Activated CD4-positive, CD25-positive, alpha-beta regulatory T cell treated with anti-CD3 and anti-CD28 coated beads, Interleukin-2, amount 50 U/mL, for 72 hours (primary cell): Measurements from ENCODE around the gene ATF2.

Source experiments
- DNase-seq: peaks from one replicate; pipeline ENCODE4 v3.0.0; 2021

The ATF2 gene, protein sequence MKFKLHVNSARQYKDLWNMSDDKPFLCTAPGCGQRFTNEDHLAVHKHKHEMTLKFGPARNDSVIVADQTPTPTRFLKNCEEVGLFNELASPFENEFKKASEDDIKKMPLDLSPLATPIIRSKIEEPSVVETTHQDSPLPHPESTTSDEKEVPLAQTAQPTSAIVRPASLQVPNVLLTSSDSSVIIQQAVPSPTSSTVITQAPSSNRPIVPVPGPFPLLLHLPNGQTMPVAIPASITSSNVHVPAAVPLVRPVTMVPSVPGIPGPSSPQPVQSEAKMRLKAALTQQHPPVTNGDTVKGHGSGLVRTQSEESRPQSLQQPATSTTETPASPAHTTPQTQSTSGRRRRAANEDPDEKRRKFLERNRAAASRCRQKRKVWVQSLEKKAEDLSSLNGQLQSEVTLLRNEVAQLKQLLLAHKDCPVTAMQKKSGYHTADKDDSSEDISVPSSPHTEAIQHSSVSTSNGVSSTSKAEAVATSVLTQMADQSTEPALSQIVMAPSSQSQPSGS

DNA sequence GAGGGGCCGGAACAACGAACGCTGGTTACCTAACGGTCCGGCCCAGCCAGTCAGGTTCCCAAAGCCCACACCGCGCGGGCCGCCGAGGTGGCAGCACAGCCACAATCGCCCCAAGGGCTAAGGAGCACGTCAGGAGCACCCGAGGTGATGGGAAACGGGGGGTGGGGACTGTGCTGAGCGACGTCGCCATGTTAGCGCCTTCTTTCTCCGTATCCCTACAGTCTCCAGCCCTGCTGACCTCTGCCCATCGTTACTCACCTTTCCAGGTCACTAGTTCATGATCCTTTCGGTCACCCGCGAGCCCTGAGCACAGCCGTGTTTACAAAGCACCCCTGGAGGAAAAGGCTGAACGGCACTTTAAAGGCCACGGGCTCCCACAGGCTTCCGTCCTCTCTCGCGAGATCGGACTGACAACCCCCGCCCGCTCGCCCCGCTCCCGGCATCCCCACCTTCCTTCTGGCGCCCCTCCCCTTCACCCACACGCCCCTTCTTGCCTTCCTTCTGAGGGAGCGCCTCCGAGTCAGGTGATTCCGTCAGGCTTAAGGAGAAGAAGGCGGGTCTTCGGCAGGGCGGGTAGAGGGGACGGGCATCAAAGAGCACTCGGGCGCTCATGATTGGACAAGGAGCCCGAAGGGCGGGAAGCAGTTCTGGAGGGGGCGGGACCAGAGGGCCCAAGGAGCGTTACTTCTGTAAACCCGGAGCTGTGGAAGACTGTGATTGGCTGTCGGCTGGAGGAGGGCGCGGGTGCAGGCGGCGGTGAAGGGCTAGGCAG is at the start of gene ATF2:
Gene ATF2, minus strand, starts transcription at position 412 of the 772 bp plus-strand sequence. CDS start 31,760 bp downstream, outside the sequence.
- peak; percentile 93 for DNase-seq

DNA sequence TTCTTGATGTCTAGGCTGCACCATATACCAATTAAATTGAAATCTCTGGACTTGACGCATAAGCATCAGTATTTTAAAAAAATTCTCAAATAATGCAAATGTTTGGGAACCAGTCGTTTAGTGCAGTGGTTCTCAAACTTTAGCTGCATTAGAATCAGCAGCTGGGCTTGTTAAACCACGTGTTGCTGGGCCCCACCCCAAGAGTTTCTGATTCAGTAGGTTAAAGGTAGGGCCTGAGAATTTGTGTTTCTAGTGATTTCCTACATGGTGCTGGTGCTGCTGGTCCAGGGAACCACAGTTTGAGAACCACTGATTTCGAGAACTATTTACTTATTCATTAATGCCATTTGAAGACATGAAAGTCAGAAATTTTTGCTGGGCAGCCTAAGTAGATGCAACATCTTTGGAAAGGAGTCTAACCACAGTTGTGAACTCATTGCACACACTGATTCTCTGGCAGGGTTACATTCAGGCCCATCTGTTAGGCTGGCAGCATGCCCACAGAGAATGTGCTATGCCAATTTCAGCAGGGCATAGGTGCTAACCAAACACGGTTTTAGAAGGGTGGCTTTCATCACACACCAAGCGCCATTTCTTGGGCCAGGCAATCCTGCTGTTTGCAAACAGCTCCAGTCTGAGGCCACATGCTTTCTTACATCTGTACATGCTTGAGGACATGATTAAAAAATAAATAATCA is 39.9 kb upstream of the ATF2 start:
- no peak for DNase-seq

DNA sequence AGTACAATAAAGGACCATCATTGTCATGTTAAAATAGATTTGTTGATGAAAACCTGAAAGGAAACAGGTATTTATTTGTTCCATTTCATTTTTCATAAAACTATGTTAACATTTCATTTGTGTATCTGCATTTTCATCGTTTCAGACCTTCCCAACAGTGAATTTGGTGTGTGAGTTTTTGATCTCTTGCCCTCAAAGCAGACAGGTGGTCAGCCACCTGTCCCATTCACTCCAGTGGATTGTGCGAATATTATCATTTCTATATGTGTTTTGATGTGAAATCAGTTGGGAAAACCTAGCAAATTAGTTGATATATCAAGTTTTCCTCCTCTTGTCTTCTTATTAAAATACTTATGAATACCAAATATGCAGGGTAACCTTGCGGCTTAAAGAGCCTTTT is 38.9 kb upstream of the ATF2 start:
- no peak for DNase-seq

DNA sequence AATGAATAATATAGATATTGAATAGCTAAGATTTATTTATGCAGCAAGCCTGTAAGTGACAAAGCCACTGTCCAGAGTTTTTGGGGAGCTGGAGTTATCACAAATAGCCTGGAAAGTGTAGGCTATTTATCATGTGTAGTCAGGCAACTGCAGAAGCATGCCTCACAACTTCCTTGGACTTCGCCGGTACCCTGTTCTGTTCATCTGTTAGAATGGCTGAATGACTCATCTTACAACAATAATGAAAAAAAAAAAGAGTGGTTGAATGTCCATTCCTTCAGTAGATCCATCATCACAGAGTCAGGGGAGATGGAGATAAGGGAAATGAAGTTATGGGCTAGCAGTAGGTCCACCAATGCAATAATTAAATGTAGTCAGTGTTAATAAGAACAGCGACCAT is 37.5 kb upstream of the ATF2 start:
- no peak for DNase-seq

DNA sequence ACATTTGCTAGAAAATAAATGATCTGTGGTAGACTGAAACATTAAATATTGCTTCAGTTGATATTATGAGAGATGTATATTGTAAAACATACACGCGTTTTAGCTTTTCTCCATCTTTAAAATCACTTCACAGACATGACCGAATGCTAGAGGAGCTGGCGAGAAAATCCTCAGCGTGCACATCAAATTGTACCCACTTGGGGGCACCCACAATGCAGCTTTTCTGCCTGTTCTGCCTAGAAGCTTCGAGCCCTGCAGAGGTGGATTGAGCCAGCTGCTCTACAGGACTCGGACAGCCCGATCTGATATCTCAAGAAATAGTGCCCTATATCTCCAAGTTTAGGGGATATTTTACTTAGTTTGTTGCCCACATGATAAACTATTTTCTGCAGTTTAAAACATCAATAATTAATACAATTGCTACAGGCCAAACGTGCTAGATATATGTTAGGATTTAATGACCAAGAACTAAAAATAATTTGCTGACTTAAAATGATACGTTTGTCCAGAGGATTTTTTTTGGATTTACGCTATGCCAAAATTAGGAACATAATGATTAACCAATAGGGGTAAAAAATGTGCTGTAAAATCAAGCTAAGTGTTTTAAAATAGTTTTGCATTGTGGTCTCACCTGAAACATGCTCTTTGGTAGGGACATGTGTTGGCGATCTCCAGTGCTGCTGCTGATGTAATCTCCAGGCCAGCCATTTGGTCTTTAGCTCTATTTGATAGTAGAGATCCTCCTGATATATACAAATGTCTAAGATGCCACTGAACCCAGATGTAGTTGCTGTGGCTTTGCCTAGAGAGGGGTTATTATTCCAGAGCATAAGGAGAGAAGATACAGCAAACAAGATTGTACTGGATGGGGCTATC is 35.9 kb upstream of the ATF2 start:
- DNase-seq = no peak

DNA sequence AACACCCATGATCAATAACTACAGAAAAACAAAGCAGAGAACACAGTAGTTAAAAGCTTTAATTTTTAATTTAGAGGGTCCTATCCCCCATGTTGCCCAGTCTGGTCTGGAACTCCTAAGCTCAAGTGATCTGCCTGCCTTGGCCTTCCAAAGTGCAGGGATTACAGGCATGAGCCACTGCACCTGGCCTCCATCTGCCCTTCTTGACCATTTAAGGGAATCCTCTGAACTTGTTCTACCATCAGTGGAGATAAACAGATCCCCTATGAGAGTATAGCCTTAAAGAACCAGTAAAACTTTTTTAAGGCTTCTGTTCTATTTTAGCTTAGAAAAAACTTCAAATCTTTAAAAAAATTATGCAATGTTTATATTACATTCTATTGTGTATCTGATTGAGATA is 27.0 kb upstream of the ATF2 start:
- no peak for DNase-seq

DNA sequence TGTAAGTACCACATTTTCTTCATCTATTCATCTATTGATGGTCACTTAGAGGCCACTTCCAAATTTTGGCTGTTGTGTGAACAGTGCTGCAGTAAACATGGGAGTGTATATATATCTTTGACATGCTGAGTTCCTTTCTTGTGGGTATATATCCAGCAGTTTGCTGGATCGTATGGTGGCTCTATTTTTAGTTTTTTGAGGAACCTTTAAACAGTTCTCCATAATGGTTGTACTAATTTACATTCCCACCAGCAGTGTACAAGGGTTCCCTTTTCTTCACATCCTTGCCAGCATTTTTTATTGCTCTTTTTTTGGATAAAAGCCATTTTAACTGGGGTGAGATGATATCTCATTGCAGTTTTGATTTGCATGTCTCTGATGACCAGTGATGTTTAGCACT is 20.8 kb upstream of the ATF2 start:
- no peak for DNase-seq

DNA sequence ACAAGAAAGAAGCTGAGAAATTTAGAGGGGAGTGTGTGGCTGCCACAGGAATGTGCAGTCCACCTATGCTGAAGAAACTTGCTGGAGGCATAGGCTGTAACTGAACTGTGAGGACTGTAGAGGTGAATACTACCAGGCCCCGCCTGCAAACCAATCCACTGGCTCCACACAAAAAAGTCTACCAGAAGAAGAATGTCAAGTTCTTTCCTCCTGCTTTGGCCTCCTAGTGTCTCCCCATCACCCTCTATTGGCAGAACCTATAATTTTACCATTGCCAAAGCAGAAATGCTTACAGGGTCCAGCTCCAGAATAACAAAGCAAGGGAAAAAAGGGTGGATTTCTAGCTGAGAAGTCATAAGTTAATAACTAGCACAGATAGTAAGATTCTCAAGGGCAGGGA is 19.4 kb upstream of the ATF2 start:
- DNase-seq = no peak

DNA sequence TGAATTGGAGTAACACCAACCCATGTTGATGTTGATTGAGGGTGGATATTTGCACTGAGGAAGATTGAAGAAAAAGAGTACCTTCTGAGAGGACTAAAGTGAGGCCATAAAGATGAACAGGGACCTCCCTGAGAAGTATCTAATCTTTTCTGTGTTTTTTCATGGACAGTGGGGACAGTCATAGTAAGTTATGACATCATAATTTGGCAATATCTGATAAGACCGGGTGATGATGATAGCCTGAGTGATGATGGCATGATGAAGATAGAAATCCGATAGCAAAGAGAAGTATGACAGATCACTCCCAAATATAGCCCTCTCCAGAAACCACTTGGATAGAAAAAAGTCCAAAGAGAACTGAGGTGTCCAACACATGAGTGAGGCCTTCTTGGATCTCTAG is 15.7 kb upstream of the ATF2 start:
- DNase-seq = no peak

DNA sequence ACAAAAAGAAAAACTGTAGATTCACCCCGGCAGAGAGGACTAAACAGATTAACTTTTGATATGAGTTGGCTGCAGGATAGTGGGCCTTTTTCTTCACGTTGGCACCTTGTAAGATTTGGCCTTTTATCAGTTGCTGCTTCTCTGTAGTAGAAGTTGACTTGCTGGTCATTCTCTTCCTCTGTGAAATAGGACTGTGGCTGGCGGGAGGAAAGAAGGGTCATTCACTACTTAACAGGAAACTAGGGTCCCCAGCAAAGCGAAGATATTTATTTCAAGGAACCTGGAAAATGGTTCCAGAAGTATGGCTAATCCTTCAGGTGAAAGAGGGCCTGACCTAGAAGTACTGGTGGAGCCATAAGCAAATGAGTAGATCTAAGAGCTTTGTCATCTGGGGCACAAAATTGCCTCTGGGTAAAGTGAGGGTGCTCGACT is 13.9 kb upstream of the ATF2 start:
- DNase-seq = no peak

DNA sequence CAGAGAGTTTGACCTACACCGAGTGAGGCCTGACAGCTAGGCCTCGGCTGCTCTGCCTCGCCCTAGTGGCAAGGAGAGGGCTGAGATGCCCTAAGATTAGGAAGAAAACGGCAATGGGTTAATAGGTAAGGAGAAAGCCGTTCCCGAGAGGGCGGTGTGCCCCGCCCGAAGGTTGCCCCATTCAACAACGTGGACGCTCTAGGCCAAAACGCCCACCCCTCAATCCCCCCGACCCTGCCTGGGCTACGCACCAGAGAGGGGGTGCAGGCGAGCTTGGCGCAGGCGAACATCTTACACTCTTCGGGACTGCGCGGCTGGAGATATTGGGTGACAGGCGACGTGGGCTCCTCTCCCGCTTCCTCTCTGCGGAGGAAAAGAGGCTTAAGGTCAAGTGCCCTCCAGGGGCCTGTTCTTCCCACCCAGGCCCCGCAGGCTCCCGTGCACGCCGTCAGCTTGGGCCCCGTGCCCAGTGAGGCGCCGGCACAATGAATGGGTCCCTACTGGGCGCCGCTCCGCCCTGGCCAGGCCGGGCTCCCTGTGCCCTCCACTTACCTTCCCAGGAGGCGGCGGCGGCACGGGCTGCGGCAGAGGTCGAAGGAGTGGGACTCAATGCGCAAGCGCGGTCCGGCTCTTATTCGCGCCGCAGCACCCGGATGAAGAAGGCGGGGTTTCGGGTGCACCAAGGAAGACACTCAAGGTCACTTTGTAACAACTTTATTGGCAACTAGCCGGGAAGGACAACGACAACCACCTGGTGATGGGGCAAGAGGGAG is 13.3 kb upstream of the ATF2 start, which contains the start of gene ATP5MC3:
Gene ATP5MC3, minus strand, starts transcription at position 607 of the 773 bp plus-strand sequence. Its CDS starts 317 bp downstream, at position 290.
- DNase-seq = peak; percentile 89

DNA sequence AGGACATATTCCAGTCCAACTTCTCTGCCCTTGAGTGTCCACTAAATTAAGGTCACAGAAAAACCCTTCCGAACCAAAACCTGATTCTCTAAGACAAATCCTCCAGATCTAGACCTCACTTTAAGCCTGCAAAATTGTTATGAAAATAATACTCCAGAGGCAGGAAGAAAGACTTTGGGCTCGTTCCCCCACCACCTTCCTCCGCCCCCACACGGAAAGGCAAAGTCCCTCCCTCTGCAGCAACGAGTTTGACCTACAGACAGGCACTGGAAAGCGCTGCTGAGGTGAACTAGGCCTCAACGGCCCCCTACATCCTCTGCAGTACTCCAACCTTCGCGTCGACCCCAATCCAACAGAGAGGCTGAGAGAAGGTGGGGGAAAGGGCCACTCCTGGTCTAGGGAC is 12.7 kb upstream of the ATF2 start:
- no peak for DNase-seq

DNA sequence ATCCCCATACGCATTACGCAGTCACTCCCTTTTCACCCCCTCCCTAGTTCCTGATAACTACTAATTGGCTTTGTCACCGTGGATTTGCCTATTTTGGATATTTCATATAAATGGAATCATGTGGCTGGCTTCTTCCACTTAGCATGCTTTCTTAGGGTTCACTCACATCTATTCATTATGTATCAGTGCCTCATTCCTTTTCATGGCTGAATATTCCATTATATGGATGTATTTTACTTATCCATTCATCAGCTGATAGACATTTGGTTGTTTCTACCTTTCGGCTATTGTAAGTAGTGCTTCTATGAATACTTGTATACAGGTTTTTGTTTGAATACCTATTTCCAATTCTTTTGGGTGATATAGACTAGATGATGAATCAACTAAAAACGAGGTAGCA is 8.6 kb upstream of the ATF2 start:
- DNase-seq = no peak

DNA sequence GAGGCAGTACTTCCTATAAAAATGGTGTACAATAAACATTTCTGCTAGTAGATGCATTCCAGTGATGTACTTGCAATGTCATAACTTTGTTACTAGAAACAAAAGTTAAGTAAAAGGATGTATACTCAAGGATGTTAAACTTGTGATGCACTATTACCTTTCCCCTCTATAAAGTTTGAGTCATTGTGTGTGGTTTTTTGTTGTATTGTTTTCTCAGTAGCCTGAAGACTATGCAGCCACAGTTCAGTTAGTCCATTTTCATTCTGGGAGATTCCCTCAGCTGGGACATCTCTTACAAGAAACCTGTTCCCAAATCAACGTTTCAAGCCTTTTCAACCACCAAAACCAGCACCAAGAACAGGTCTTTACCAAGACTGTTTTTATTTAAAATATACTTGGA is 7.9 kb upstream of the ATF2 start:
- DNase-seq = no peak

DNA sequence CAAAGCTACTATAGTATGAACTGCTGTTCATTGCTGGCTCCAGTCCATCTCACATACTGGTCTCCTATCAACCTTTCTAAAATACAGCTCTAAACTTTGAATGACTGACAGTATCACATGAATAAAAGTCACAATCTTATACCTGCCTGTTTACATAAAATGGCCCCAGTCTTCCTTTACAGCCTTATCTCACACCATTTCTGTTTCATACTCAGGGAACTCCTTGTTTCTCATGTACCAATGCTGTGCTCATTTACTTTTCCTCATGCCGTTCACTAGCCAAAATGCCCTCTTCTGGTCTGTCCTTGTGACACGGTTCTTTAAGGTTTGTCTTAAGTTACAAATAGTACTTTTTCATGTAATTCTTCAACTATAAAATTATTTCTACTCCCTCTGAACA is 7.3 kb upstream of the ATF2 start:
- no peak for DNase-seq

DNA sequence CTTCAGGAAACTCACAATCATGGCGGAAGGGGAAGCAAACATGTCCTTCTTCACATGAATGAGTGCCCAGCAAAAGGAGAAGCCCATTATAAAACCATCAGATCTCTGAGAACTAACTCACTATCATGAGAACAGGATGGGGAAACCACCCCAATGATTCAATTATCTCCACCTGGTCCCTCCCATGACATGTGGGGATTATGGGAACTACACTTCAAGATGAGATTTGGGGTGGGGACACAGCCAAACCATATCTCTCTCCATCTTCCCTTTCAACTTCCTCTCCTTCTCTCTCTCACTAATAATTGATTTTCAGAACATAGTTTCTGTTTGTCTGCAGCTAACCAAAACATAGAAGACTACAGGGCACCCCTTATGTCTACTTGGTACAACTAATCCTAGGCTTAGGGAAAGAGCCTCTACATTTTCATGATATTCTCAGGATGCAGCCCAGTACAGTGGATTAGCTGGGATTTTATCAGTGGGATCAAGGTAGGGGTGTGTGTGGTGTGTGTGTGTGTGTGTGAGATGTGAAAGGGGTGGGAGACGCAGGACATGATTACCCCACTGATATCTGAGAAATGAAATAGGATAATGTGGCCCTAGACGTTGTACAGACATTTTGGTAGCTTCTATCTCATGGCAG is 2.8 kb upstream of the ATF2 start:
- DNase-seq = no peak

DNA sequence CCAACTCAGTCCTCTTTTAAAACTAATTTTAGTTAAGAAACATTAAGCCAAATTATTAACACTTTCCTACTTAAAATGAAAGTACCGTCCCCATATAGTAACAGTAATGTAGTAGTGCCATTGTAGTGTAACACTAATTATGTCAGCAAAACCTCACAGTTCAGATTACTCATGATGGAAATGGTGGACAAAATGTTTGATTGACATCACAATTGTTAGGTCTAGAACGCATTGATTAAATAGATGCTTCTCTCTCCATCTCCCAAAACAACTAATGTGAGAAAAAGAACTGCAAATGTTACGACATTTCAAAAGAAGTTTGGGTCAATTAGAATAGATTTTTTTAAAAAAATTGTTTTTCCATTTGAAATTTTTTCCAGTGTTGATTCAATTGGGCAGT is 1.2 kb upstream of the ATF2 start:
- no peak for DNase-seq

DNA sequence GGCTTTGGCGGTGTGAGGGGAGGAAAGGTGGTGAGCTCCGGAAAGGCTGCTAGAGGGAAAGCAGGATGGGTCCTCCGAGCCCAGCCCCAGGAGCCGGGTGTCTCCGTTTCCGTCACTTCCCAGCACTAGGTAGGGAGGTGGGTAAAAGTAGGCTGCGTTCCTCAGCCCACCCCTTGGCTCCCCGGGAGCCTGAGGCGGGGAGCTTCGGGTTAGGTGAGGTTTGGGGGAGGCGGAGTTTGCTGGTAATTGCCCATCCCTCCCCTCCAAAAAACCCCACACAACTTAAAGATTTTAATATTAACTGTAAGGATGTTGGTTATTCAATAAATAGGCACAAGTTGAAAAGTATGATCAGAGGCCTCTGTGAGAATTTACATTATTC is 552 bp upstream of the ATF2 start:
- no peak for DNase-seq

DNA sequence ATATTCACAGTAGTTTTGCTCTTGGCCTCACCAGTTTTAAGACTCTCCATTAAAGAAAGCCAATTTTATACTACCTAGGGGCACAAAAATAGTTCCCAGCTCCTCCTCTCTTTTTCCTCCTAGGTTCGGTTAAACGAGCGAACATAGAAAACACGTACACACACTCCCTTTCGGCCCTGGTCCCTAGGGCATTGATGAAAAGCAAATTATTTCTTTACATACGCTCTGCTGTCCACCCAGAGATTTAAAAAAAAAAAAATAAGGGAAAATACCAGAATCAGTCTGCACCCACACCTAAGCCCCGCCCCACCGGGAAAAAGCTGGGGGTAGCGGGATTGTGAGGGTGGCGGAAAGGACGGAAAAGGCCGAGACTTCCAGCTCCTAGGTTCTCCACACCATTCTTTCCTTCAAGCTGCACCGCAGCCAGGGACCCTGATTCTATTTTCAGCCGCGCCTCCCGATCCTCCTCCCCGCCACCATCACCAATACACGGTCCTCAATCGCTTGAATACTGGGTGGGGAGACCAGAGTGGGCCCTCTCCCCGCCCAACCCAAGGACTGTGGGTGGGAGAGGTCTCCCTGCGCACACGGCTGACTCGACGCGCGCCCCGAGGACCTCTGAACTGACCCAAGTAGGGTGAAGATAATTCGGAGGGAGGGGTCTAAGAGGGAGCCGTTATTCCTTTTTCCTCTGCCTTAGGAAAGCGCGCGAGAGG is 769 bp downstream of the ATF2 start:
- DNase-seq = peak; percentile 34

DNA sequence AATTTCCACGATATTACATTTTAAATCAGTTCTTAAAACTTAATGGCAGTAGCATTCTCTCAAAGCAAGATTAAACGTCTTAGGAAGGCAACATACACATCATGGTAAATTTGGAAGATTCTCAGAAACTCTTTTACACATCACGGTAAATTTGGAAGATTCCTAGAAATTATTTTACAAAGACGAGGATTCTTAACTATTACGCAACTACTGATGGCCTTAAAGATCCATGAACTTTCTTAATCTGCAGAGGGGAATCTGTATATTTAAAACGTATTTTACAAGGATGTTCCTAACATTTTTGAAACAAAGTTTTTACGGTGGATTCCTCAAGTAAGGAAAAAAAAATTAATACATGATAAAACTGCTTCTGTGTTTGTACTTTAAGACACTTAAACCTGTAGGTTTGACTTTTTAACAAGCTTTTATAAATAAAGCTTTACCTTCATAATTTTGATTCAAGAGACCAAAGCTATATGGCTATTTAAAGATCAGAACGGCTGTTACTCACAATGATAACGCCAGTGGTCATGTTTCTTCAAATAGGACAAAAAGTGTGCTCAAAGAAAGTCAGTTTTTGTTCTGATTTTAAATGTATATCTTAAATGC is 1.7 kb downstream of the ATF2 start:
- DNase-seq = no peak
